ENCODE measurements around the gene STT3B. TPM values are rescaled to one million over a fixed set of nuclear protein-coding genes. Genes with fewer than 3 reads are reported as not detected.
"Not testable (repeated sequence)": the region's sequence is repeated elsewhere in the genome, so short reads cannot be mapped to it uniquely, and the experiment has no call there.

Gene STT3B
- total and polyA plus RNA-seq, 8 donors: 127 to 176 (median 160) TPM

DNA sequence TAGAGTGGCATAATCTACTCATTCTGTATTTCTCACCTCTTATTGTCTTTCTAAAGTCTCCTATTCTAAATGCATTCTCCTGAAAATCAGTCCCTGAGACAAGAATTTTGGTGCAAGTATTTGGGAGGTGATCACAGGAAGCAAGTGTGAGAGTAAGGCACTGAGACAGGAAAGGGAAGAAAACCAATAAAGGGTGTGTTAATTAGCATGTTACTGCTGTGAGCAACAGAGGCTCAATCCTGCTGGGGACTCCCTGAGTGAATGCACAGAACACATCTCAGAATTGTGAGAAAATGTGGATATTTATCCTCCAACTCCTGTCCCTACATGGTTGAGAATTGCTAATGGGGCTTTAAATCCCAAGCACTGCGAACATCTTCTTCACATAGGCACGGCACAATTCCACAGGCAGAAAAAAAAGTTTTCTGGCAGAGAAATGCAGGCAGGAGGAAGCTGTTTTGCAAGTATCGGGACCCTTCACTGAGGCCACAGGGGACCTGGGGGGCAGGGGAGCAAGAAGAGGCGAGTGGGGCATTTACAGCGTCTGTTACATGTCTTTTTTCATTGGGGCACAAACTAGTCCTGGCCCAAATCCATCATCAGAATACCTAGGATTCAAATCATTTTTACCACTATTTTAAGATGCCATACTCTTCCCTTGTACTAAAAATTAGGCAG, 27.2 kb upstream of the STT3B start:
- no peaks in the 10 kb centered on the region for H3K36me3 ChIP-seq
- H3K4me3 ChIP-seq: no peak overlapping the region
- H3K4me1 ChIP-seq: no peaks in the 10 kb centered on the region
- H3K27ac ChIP-seq: no peak overlapping the region
- TF ChIP-seq, protein P1, sequence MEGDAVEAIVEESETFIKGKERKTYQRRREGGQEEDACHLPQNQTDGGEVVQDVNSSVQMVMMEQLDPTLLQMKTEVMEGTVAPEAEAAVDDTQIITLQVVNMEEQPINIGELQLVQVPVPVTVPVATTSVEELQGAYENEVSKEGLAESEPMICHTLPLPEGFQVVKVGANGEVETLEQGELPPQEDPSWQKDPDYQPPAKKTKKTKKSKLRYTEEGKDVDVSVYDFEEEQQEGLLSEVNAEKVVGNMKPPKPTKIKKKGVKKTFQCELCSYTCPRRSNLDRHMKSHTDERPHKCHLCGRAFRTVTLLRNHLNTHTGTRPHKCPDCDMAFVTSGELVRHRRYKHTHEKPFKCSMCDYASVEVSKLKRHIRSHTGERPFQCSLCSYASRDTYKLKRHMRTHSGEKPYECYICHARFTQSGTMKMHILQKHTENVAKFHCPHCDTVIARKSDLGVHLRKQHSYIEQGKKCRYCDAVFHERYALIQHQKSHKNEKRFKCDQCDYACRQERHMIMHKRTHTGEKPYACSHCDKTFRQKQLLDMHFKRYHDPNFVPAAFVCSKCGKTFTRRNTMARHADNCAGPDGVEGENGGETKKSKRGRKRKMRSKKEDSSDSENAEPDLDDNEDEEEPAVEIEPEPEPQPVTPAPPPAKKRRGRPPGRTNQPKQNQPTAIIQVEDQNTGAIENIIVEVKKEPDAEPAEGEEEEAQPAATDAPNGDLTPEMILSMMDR (IDR thresholded peaks at IDR 0.05): no peak
- no peaks in the 10 kb centered on the region for H3K27me3 ChIP-seq
- intact Hi-C loops (cut with DNase I): no loop called here
- ATAC-seq (no peak), DNase-seq (no peak)
- no peaks in the 10 kb centered on the region for H3K9me3 ChIP-seq

DNA sequence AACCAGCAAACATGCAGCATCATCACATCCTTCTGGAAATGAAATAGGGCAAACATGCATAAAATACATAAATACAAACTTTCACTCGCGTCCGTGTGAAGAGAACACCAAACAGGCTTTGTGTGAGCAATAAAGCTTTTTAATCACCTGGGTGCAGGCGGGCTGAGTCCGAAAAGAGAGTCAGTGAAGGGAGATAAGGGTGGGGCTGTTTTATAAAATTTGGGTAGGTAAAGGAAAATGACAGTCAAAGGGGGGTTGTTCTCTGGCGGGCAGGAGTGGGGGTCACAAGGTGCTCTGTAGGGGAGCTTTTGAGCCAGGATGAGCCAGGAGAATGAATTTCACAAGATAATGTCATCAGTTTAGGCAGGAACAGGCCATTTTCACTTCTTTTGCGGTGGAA, 26.2 kb upstream of the STT3B start:
- H3K9me3 ChIP-seq; H3K4me3 ChIP-seq; H3K4me1 ChIP-seq; DNase-seq; H3K27ac ChIP-seq; H3K36me3 ChIP-seq; H3K27me3 ChIP-seq; intact Hi-C loops (cut with DNase I); ATAC-seq: not testable (repeated sequence)

DNA sequence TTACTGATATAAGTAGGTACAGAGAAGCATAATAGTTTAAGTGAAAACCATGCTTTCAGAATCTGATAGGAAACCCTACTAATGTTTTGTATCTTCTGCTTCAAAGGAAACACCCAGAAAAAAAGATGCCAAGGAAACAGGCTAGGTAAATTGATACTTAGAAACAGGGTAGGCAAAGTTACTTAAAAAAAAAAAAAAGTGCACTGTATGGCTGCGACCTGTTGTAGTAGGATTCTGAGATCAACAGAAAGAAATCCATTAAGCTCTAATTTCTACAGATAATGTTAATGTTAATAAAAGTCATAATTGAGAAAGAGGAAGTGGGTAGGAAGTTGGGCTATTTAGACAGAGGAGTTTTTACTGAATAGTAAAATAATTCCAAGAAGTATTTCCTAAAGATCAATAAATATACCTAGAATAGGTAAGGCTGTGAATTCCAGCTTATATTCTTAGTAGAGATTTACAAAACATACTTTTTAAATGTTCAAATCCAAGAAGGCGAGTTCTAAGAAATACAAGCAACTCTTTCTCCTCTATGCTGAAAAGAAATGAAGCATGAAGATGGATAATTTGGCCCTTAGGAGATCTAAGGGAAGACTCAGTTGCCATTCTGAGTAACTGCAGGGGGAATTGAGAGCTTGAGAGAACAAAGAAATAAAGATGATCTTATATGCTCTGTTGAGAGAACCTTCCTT, 24.1 kb upstream of the STT3B start:
- DNase-seq (no peak), ATAC-seq (no peak)
- intact Hi-C loops (cut with DNase I): no loop called here
- no peaks in the 10 kb centered on the region for H3K4me1 ChIP-seq
- TF ChIP-seq, protein P1 (IDR thresholded peaks at IDR 0.05): no peak
- H3K27ac ChIP-seq: no peak overlapping the region
- no peaks in the 10 kb centered on the region for H3K27me3 ChIP-seq
- H3K9me3 ChIP-seq: no peaks in the 10 kb centered on the region
- H3K4me3 ChIP-seq: no peak overlapping the region
- H3K36me3 ChIP-seq: no peaks in the 10 kb centered on the region

DNA sequence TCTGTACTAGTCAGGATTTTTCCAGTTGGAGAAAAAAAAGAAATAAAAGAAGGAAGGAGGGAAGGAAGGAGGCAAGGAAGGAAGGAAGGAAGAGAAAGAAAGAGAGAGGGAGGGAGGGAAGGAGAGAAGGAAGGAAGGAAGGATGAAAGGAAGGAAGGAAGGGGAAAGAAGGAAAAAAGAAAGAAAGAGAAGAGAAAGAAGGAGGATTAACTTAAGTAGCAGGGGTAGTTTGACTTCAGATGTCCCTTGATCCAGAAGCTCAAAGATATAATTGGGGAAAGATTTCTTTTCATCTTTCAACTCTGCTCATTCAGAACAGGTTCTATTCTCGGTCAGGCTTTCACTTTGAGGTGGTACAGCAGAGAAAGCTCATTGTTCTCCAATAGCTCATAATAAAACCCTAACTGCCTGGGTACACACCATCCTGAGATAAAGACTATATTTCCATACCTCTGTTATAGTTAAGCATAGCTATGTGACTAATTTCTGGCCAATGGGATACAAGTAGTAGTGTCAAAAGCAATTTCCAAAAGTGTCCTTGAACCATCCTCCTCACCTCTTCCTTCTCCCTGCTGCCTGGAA, 23.5 kb upstream of the STT3B start:
- no peak for ATAC-seq
- TF ChIP-seq, protein P1 (IDR thresholded peaks at IDR 0.05): no peak
- Histone ChIP-seq H3K4me1 (no peaks in the 10 kb centered on the region), H3K27me3 (no peaks in the 10 kb centered on the region), H3K36me3 (no peaks in the 10 kb centered on the region), H3K27ac (no peak overlapping the region), H3K4me3 (no peak overlapping the region), H3K9me3 (no peaks in the 10 kb centered on the region)
- intact Hi-C loops (cut with DNase I): no loop called here
- DNase-seq: no peak

DNA sequence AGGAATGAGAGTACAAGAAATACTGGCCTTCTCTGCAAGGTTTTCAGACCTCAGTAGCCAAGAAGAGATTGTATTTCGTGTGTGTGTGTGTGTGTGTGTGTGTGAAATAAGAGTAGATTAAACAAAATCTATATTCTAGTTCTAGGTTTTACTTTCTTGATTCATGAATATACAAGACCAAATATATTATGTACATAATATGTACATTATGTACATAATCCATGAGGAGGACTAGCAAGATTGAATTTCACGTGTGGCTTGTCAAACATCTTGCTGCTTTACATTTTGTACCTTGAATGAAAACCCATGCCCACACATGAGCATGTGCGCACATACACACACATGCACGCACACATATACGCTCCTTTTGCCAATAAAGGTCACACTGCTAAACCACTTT, 18.2 kb upstream of the STT3B start:
- Histone ChIP-seq H3K4me3 (no peak overlapping the region), H3K27ac (no peak overlapping the region), H3K27me3 (no peaks in the 10 kb centered on the region), H3K4me1 (no peaks in the 10 kb centered on the region), H3K36me3 (no peaks in the 10 kb centered on the region), H3K9me3 (no peaks in the 10 kb centered on the region)
- intact Hi-C loops (cut with DNase I): no loop called here
- DNase-seq (no peak), ATAC-seq (no peak)
- TF ChIP-seq, protein P1 (IDR thresholded peaks at IDR 0.05): no peak
